Right lobe of liver (tissue), 6 donors: ENCODE measurements around the gene ADARB2. TPM values are rescaled to one million over a fixed set of nuclear protein-coding genes. Genes with fewer than 3 reads are reported as not detected.

Experiments
- ATAC-seq, 4 donors: fragments of 200-7000 bp; cut with Tn5 transposase; one replicate each; pipeline ENCODE4 v1.9.1; 2020; ENCODE audit warnings: mild to moderate bottlenecking in 4 of 4, moderate library complexity in 4 of 4
- DNase-seq, 3 donors: peaks; one replicate each; pipeline ENCODE4 v3.0.0-alpha.2; 2020
- H3K27ac ChIP-seq, 3 donors: fragments of 200-600 bp; one replicate each; pipeline ENCODE4 v1.8.0; 2022
- H3K27me3 ChIP-seq, 2 donors: fragments of 200-600 bp; one replicate each; pipeline ENCODE4 v1.8.0; 2022
- H3K36me3 ChIP-seq, 4 donors: fragments of 200-600 bp; sonication (generic) in 1 of 4; one replicate each; pipeline versions ENCODE4 v1.5.1 to v1.8.0; 2017 to 2022; ENCODE audit warnings: control low read depth in 1 of 4
- H3K4me1 ChIP-seq, 4 donors: fragments of 200-600 bp; sonication (generic) in 1 of 4; one replicate each; pipeline versions ENCODE4 v1.5.1 to v1.8.0; 2017 to 2022; ENCODE audit warnings: control low read depth in 1 of 4
- H3K4me3 ChIP-seq, 3 donors: fragments of 200-600 bp; one replicate each; pipeline ENCODE4 v1.8.0; 2022
- H3K9me3 ChIP-seq, 4 donors: fragments of 200-600 bp; sonication (generic) in 1 of 4; one replicate each; pipeline versions ENCODE4 v1.5.1 to v1.8.0; 2017 to 2022; ENCODE audit warnings: control low read depth in 1 of 4
- POLR2A ChIP-seq: fragments of 450-650 bp; IDR thresholded peaks from one replicate; pipeline ENCODE4 v1.6.1; 2017; ENCODE audit warnings: antibody characterized with exemption, mild to moderate bottlenecking
- WGBS: methylation state at CpG from one replicate; pipeline ENCODE4 v1.1.6; 2018; ENCODE audit warnings: low coverage, low lambda C conversion rate; ENCODE audit not compliant: insufficient coverage; ENCODE audit errors: missing lambda C conversion rate; 5-methylcytosine and 5-hydroxymethylcytosine counted together
- intact Hi-C, 2 donors: fragments of 100-400 bp; cut with DNase I; formaldehyde crosslinking; loops; one replicate each; pipeline versions ENCODE4 v1.11.2 to v1.14.1; 2022
- total RNA-seq, 6 experiments: library from RNA; depleted of rRNA in 2 of 6; stranded (reverse); fragments of >200 nt in 2 of 6; fragmentation: NEBNext Ultra II Directional in 3 of 6; extraction: Animal tissue kit (Norgen Biotek cat#: 25700) in 3 of 6; gene quantifications; one replicate each; pipeline versions ENCODE4 v1.1.0 to v1.2.4, GENCODE V29; 2016 to 2023
- TF ChIP-seq, protein P1 (sequence below), 4 donors: fragments of 200-600 bp in 3 of 4; fragments of 450-650 bp in 1 of 4; IDR thresholded peaks; one replicate each; pipeline versions ENCODE4 v1.5.1 to v1.8.0; 2016 to 2022; ENCODE audit warnings: antibody characterized with exemption in 4 of 4, mild to moderate bottlenecking in 2 of 4
- donor health status: DM: no; HTN: yes; CAD: no.
- donor health status: DM: no; HTN: no; CAD: no.
- donor health status: DM: no; HTN: no; CAD: no.
- donor health status: DM: no; HTN: yes; CAD: no.
- donor health status: DM: no; HTN: yes; CAD: no.

ADARB2 gene
- total RNA-seq, 6 experiments from 2014 or later, result 0.07 to 0.68 (median 0.42) TPM

- no peak for DNase-seq
- peaks cover 0 to under 1% (median 0%) of the 10 kb centered on the region in 4 donors for H3K4me1 ChIP-seq
- no peaks in the 10 kb centered on the region for H3K9me3 ChIP-seq
- no peaks in the 10 kb centered on the region for H3K36me3 ChIP-seq
- TF ChIP-seq, protein P1, sequence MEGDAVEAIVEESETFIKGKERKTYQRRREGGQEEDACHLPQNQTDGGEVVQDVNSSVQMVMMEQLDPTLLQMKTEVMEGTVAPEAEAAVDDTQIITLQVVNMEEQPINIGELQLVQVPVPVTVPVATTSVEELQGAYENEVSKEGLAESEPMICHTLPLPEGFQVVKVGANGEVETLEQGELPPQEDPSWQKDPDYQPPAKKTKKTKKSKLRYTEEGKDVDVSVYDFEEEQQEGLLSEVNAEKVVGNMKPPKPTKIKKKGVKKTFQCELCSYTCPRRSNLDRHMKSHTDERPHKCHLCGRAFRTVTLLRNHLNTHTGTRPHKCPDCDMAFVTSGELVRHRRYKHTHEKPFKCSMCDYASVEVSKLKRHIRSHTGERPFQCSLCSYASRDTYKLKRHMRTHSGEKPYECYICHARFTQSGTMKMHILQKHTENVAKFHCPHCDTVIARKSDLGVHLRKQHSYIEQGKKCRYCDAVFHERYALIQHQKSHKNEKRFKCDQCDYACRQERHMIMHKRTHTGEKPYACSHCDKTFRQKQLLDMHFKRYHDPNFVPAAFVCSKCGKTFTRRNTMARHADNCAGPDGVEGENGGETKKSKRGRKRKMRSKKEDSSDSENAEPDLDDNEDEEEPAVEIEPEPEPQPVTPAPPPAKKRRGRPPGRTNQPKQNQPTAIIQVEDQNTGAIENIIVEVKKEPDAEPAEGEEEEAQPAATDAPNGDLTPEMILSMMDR (IDR thresholded peaks at IDR 0.05), result no peak
- TF ChIP-seq POLR2A, result no peak
- 73% methylated on average over 6 of the region's 6 CpGs for WGBS
- H3K27me3 ChIP-seq, result peaks cover 0 to 8% of the 10 kb centered on the region in 2 donors
- H3K4me3 ChIP-seq, result no peak overlapping the region
- no peak for ATAC-seq
- H3K27ac ChIP-seq, result no peak overlapping the region
- intact Hi-C loops, result no loop called here
Measured at GRCh38 chr10:1426786-1427185, 310.5 kb downstream of the ADARB2 start.

GRCh38 chr10:1425879-1426278 lies 311.4 kb downstream of the ADARB2 start:
- Histone ChIP-seq H3K4me3 (no peak overlapping the region), H3K27ac (no peak overlapping the region), H3K27me3 (peaks cover 0 to 13% of the 10 kb centered on the region in 2 donors), H3K4me1 (no peaks in the 10 kb centered on the region), H3K9me3 (no peaks in the 10 kb centered on the region), H3K36me3 (no peaks in the 10 kb centered on the region)
- intact Hi-C loops, result no loop called here
- DNase-seq (no peak), ATAC-seq (no peak)
- TF ChIP-seq, protein P1 (IDR thresholded peaks at IDR 0.05), result no peak
- TF ChIP-seq POLR2A, result no peak
- WGBS, result 43% methylated on average over 7 of the region's 7 CpGs

DNA sequence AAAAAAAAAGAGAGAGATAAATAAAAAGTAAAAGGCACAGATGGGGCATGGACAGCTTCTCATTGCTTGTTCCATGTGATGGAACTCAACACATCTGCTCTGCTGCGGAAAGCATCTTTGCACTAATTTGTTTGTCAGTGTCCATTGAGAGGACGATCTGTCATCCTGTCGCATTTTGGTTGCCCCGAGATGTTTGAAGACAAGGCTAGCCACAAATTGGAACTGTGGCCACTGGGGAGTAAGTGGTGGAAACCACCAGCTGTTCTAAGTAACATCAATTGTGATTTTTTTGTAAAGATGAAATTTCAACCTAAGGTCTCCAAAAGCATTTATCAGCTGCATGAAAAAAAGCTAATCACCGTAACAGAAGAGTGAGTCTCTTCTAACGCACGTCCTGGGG lies 312.7 kb downstream of the ADARB2 start:
- Histone ChIP-seq H3K27ac (no peak overlapping the region), H3K36me3 (no peaks in the 10 kb centered on the region), H3K4me3 (no peak overlapping the region), H3K4me1 (peaks cover 0 to 6% (median 0%) of the 10 kb centered on the region in 4 donors), H3K9me3 (no peaks in the 10 kb centered on the region), H3K27me3 (peaks cover 4 to 13% of the 10 kb centered on the region in 2 donors)
- 75% methylated on average over 7 of the region's 7 CpGs for WGBS
- intact Hi-C loops, result no loop called here
- TF ChIP-seq POLR2A, result no peak
- TF ChIP-seq, protein P1 (IDR thresholded peaks at IDR 0.05), result no peak
- ATAC-seq (no peak), DNase-seq (no peak)

DNA sequence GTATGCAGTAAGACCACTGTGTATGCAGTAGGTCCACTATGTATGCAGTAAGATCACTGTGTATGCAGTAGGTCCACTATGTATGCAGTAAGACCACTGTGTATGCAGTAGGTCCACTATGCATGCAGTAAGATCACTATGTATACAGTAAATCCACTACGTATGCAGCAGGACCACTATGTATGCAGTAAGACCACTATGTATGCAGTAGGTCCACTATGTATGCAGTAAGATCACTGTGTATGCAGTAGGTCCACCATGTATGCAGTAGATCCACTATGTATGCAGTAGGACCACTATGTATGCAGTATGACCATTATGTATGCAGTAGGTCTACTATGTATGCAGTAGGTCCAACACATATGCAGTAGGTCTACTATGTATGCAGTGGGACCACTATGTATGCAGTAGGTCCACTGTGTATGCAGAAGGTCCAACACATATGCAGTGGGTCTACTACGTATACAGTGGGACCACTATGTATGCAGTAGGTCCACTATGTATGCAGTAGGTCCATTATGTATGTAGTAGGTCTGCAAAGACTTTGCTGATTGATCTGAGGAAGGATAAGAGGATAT lies 313.6 kb downstream of the ADARB2 start:
- DNase-seq (no peak), ATAC-seq (no peak)
- H3K4me3 ChIP-seq, result no peak overlapping the region
- H3K4me1 ChIP-seq, result peaks cover 0 to 9% (median 0%) of the 10 kb centered on the region in 4 donors
- WGBS, result 86% methylated on average over 1 of the region's 2 CpGs
- no peak overlapping the region for H3K27ac ChIP-seq
- intact Hi-C loops, result no loop called here
- peaks cover 4 to 13% of the 10 kb centered on the region in 2 donors for H3K27me3 ChIP-seq
- H3K36me3 ChIP-seq, result no peaks in the 10 kb centered on the region
- no peak for TF ChIP-seq POLR2A
- TF ChIP-seq, protein P1 (IDR thresholded peaks at IDR 0.05), result no peak
- H3K9me3 ChIP-seq, result no peaks in the 10 kb centered on the region
